Measurements from ENCODE around the gene UGT2A2.

UGT2A2 gene

DNA sequence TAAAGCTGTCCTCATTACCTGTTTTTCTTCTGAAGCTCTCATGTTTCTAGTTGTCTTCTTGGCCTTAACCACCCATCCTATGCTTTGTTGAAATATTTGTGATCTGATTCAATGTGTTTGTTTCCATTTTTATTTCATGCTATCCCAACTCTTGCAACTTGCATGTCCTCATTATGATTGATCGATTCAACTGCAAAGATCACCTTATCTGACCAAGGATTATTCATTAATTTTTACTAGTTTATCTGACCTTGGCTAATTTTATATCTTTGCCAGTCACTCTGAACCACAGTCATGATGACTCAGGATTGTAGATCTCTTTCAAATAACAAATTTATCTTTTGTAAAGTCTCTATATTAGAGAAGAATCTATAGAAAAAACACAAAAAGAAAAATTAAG, 70.7 kb downstream of the UGT2A2 start:
- no peak for DNase-seq

DNA sequence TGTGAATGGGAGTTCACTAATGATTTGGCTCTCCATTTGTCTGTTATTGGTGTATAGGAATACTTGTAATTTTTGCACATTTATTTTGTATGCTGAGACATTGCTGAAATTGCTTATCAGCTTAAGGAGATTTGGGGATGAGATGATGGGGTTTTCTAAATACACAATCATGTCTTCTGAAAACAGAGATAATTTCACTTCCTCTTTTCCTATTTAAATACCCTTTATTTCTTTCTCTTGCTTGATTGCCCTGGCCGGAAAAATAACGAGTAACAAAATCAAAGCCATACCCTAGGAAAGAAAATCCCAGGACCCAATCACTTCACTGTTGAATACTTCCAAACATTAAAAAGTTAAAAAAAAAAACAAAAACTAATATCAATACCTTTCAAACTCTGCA, 76.0 kb downstream of the UGT2A2 start:
- no peak for DNase-seq

DNA sequence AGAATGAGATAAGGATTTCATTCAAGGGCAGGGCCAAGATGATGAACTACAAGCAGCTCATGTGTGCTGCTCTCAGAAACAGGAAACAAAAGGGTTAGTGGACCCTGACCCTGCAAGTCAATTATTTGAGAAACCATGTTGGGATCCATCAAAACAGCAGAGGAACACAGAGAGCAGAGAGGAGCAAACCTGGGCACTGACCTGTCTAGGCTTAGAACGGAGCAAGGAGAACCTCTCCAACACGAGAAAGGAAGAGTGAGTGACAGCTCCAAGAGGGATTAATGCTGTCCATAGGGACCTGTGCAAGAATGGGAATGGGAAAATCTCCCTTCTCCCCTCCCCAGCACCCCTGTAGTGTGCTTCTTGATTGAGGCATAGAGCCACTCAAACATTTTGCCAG, 89.8 kb downstream of the UGT2A2 start:
- no peak for DNase-seq

DNA sequence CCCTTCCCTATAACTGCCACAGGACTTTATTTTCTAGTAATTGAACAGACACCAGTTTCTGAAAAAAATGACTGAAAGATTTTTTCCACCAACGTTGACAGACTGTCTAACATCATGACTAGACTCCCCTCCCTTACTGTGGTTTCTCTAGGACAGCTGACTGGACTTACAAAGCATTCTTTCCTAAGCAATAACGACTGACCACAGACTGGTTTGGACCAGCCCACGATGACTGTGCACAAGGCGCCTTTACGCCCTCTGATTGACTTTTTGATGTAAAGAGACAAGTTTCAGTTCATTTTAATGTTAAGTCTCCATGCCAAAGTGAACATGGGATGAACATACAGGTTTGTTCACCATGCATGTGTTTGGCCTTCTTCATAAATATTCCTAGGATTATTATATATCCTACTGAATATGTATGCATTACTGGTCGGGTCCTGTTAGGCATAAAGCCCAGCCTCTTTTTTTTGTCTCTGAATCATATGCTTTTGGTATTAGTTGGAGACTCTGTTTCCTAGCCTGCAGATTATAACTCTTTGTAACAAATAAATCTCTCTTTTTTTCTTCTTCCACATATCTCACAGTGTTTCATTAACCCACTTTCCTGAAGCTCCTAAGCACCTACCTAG, 93.2 kb downstream of the UGT2A2 start:
- DNase-seq: no peak

Measured in CD4-positive, alpha-beta T cell treated with Interleukin-1 beta for 1 hour (primary cell).